H1 (cell line): ENCODE data around the gene MAN1C1. TPM values are rescaled to one million over a fixed set of nuclear protein-coding genes. Genes with fewer than 3 reads are reported as not detected.
A peak's percentile ranks its signal among the peaks of the same experiment; 100 is the strongest.

ENCODE experiments used
- CTCF ChIA-PET: fragments of 300-600 bp; sonication (Branson Sonifier 250); formaldehyde crosslinking; loops from one replicate; lab custom pipeline; 2021; ENCODE audit not compliant: partially characterized antibody; lab: Charles Lee
- POLR2A ChIA-PET: fragments of 300-600 bp; sonication (Branson Sonifier 250); formaldehyde crosslinking; loops from one replicate; lab custom pipeline; 2021; ENCODE audit warnings: inconsistent platforms; ENCODE audit not compliant: partially characterized antibody; lab: Charles Lee
- DNase-seq, 2 experiments: peaks; one replicate each; pipeline versions ENCODE4 v3.0.0 to v3.0.0-alpha.2; 2010 to 2022; ENCODE audit warnings: low spot score in 2 of 2, low read depth in 1 of 2, mixed read lengths in 1 of 2
- FAIRE-seq: peaks from 2 replicates; lab custom pipeline; 2011; peaks lifted over from hg19 to GRCh38; lab: Jason Lieb, UNC
- H2AFZ ChIP-seq: 2 replicates; pipeline ENCODE4 v1.8.1; 2012; ENCODE audit warnings: low read length, inconsistent platforms
- H2AK5ac ChIP-seq: 2 replicates; pipeline ENCODE4 v1.6.1; 2013; ENCODE audit warnings: low read depth, low read length
- H2BK120ac ChIP-seq: replicated peaks from 2 replicates; pipeline ENCODE3; 2013; ENCODE audit warnings: low read depth, low read length, inconsistent platforms
- H2BK12ac ChIP-seq: 2 replicates; pipeline ENCODE4 v1.6.1; 2013; ENCODE audit warnings: low read depth, low read length
- H2BK15ac ChIP-seq: 2 replicates; pipeline ENCODE4 v1.6.1; 2013; ENCODE audit warnings: low read length
- H2BK20ac ChIP-seq: 2 replicates; pipeline ENCODE4 v1.6.1; 2013; ENCODE audit warnings: low read length
- H2BK5ac ChIP-seq: 2 replicates; pipeline ENCODE4 v1.6.1; 2013; ENCODE audit warnings: low read depth, low read length
- H3K14ac ChIP-seq: 2 replicates; pipeline ENCODE4 v1.6.1; 2013; ENCODE audit warnings: inconsistent platforms; ENCODE audit not compliant: insufficient read length
- H3K18ac ChIP-seq: 2 replicates; pipeline ENCODE4 v1.6.1; 2013; ENCODE audit warnings: low read length; ENCODE audit errors: extremely low read depth
- H3K23ac ChIP-seq: 2 replicates; pipeline ENCODE4 v1.6.1; 2013; ENCODE audit warnings: inconsistent platforms; ENCODE audit not compliant: insufficient read length
- H3K23me2 ChIP-seq: 2 replicates; pipeline ENCODE4 v1.6.1; 2013; ENCODE audit warnings: low read depth, low read length
- H3K27ac ChIP-seq: 2 replicates; pipeline ENCODE4 v1.6.1; 2011; ENCODE audit warnings: low read depth, low read length, inconsistent platforms
- H3K27me3 ChIP-seq, 4 experiments: replicated peaks in 1 of 4; 1 replicate in 1 of 4; 2 replicates in 3 of 4; pipeline versions ENCODE4 v1.6.1 to v1.8.1; 2011 to 2013; ENCODE audit warnings: low read length in 3 of 4, mild to moderate bottlenecking in 3 of 4, inconsistent platforms in 2 of 4, mixed read lengths in 2 of 4, moderate library complexity in 1 of 4; ENCODE audit not compliant: control insufficient read depth in 3 of 4, insufficient read depth in 3 of 4; ENCODE audit errors: extremely low read depth in 1 of 4
- H3K36me3 ChIP-seq, 4 experiments: 2 replicates each; pipeline versions ENCODE4 v1.6.1 to v1.8.1; 2011 to 2013; ENCODE audit warnings: mild to moderate bottlenecking in 4 of 4, low read length in 3 of 4, moderate library complexity in 2 of 4, control low read depth in 1 of 4, inconsistent platforms in 1 of 4; ENCODE audit not compliant: insufficient read depth in 4 of 4, control insufficient read depth in 2 of 4
- H3K4ac ChIP-seq: replicated peaks from 2 replicates; pipeline ENCODE3; 2013; ENCODE audit warnings: low read length, low read depth, mixed read lengths, inconsistent platforms; ENCODE audit not compliant: insufficient read length
- H3K4me1 ChIP-seq, 4 experiments: replicated peaks in 1 of 4; 1 replicate in 1 of 4; 2 replicates in 3 of 4; pipeline versions ENCODE4 v1.6.1 to v1.8.1; 2011 to 2013; ENCODE audit warnings: low read length in 3 of 4, inconsistent platforms in 2 of 4, mixed read lengths in 1 of 4; ENCODE audit not compliant: insufficient read depth in 4 of 4, control insufficient read depth in 3 of 4
- H3K4me2 ChIP-seq, 2 experiments: 2 replicates each; pipeline versions ENCODE4 v1.6.1 to v1.8.1; 2011 to 2013; ENCODE audit warnings: low read depth in 2 of 2, low read length in 2 of 2, control low read depth in 1 of 2, inconsistent platforms in 1 of 2, mild to moderate bottlenecking in 1 of 2; ENCODE audit not compliant: insufficient read depth in 1 of 2
- H3K4me3 ChIP-seq, 4 experiments: fragments of 200-600, 300-600 bp in 1 of 4; sonication (generic), shearing (Covaris generic), sonication (Bioruptor Twin) in 1 of 4; 2 replicates each; pipeline versions ENCODE4 v1.5.1 to v1.8.1; 2011 to 2016; ENCODE audit warnings: low read length in 4 of 4, low read depth in 3 of 4, control low read depth in 2 of 4, inconsistent platforms in 2 of 4, mild to moderate bottlenecking in 2 of 4, mixed read lengths in 1 of 4, moderate library complexity in 1 of 4; ENCODE audit not compliant: insufficient read depth in 2 of 4; ENCODE audit errors: extremely low read depth in 1 of 4
- H3K56ac ChIP-seq: replicated peaks from 2 replicates; pipeline ENCODE3; 2013; ENCODE audit warnings: low read depth, mild to moderate bottlenecking, mixed read lengths, low read length, inconsistent platforms; ENCODE audit not compliant: insufficient read length
- H3K79me1 ChIP-seq: 2 replicates; pipeline ENCODE4 v1.6.1; 2013; ENCODE audit warnings: low read depth, low read length, control low read depth
- H3K79me2 ChIP-seq, 2 experiments: 2 replicates each; pipeline versions ENCODE4 v1.6.1 to v1.8.1; 2012 to 2013; ENCODE audit warnings: low read length in 2 of 2, mild to moderate bottlenecking in 2 of 2, inconsistent platforms in 1 of 2; ENCODE audit not compliant: insufficient read depth in 2 of 2, control insufficient read depth in 1 of 2
- H3K9ac ChIP-seq, 4 experiments: replicated peaks in 1 of 4; 1 replicate in 1 of 4; 2 replicates in 3 of 4; pipeline versions ENCODE4 v1.6.1 to v1.8.1; 2011 to 2013; ENCODE audit warnings: low read depth in 3 of 4, low read length in 3 of 4, control low read depth in 2 of 4, mild to moderate bottlenecking in 2 of 4, moderate library complexity in 2 of 4, inconsistent platforms in 1 of 4; ENCODE audit errors: extremely low read depth in 1 of 4
- H3K9me3 ChIP-seq, 2 experiments: 2 replicates each; pipeline versions ENCODE4 v1.6.1 to v1.8.1; 2012 to 2013; ENCODE audit warnings: mild to moderate bottlenecking in 2 of 2, moderate library complexity in 2 of 2, control low read depth in 1 of 2, inconsistent platforms in 1 of 2, low read depth in 1 of 2, low read length in 1 of 2, mixed read lengths in 1 of 2; ENCODE audit not compliant: insufficient read depth in 2 of 2
- H4K20me1 ChIP-seq, 2 experiments: replicated peaks in 1 of 2; 2 replicates each; pipeline versions ENCODE3 to v1.8.1; 2011 to 2013; ENCODE audit warnings: inconsistent platforms in 2 of 2, low read length in 2 of 2, mild to moderate bottlenecking in 1 of 2; ENCODE audit not compliant: insufficient read depth in 2 of 2, control insufficient read depth in 1 of 2
- H4K5ac ChIP-seq: 2 replicates; pipeline ENCODE4 v1.6.1; 2013; ENCODE audit warnings: low read length, low read depth, mixed read lengths, inconsistent platforms; ENCODE audit not compliant: insufficient read length
- H4K8ac ChIP-seq: 2 replicates; pipeline ENCODE4 v1.8.0; 2013; ENCODE audit warnings: mild to moderate bottlenecking, moderate library complexity, low read length, inconsistent platforms; ENCODE audit not compliant: insufficient read depth; ENCODE audit errors: extremely low read depth
- H4K91ac ChIP-seq: replicated peaks from 2 replicates; pipeline ENCODE3; 2013; ENCODE audit warnings: low read length, mixed read lengths, inconsistent platforms; ENCODE audit not compliant: insufficient read length
- CTCF ChIP-seq, 3 experiments: IDR thresholded peaks; 1 replicate in 2 of 3; 2 replicates in 1 of 3; pipeline versions ENCODE4 v1.5.1 to v1.6.1; 2011; ENCODE audit warnings: low read length in 3 of 3, mild to moderate bottlenecking in 3 of 3, inconsistent platforms in 2 of 3, low read depth in 1 of 3, moderate library complexity in 1 of 3; ENCODE audit not compliant: insufficient read depth in 1 of 3; ENCODE audit errors: control extremely low read depth in 1 of 3
- EZH2 ChIP-seq: fragments of 200-600 bp; sonication (generic); IDR thresholded peaks from 2 replicates; pipeline ENCODE4 v1.7.1; 2012; ENCODE audit warnings: low read depth, mild to moderate bottlenecking, moderate library complexity, low read length, inconsistent platforms; ENCODE audit not compliant: severe bottlenecking
- MAFK ChIP-seq: IDR thresholded peaks from 2 replicates; pipeline ENCODE4 v1.6.1; 2012; ENCODE audit warnings: low read depth, mild to moderate bottlenecking, improper control_type of control experiment, low read length
- NRF1 ChIP-seq: IDR thresholded peaks from 2 replicates; pipeline ENCODE4 v1.6.1; 2011; ENCODE audit warnings: mild to moderate bottlenecking, low read depth, low read length, improper control_type of control experiment
- RAD21 ChIP-seq, 2 experiments: IDR thresholded peaks in 1 of 2; conservative IDR thresholded peaks in 1 of 2; 2 replicates each; pipeline ENCODE4 v1.6.1; 2011; ENCODE audit warnings: low read depth in 2 of 2, low read length in 2 of 2, improper control_type of control experiment in 1 of 2, inconsistent platforms in 1 of 2, mild to moderate bottlenecking in 1 of 2, moderate library complexity in 1 of 2
- SIN3A ChIP-seq, 2 experiments: IDR thresholded peaks in 1 of 2; conservative IDR thresholded peaks in 1 of 2; 2 replicates each; pipeline ENCODE4 v1.6.1; 2011 to 2012; ENCODE audit warnings: low read length in 2 of 2, improper control_type of control experiment in 1 of 2, low read depth in 1 of 2, mild to moderate bottlenecking in 1 of 2
- TAF1 ChIP-seq: IDR thresholded peaks from 2 replicates; pipeline ENCODE4 v1.6.1; 2011; ENCODE audit warnings: mild to moderate bottlenecking, low read depth, low read length
- TAF7 ChIP-seq: optimal IDR thresholded peaks from 2 replicates; pipeline ENCODE3; 2011; ENCODE audit warnings: low read depth, mild to moderate bottlenecking, inconsistent platforms, low read length, moderate library complexity, borderline replicate concordance
- WGBS, 2 experiments: shearing (Covaris generic) in 1 of 2; methylation state at CpG; one replicate each; pipeline versions ENCODE4 v1.1.6 to v1.1.7; 2013 to 2015; ENCODE audit warnings: low lambda C conversion rate in 2 of 2, mixed read lengths in 2 of 2, inconsistent platforms in 1 of 2, low coverage in 1 of 2, missing lambda C conversion rate in 1 of 2; ENCODE audit not compliant: insufficient replicate concordance in 2 of 2, insufficient coverage in 1 of 2, insufficient read length in 1 of 2; ENCODE audit errors: extremely low coverage in 1 of 2, missing lambda C conversion rate in 1 of 2; 5-methylcytosine and 5-hydroxymethylcytosine counted together
- polyA plus RNA-seq, 7 experiments: library from polyadenylated mRNA; depleted of rRNA in 3 of 7; stranded (reverse) in 5 of 7; unstranded in 2 of 7; fragments of >200 nt in 5 of 7; fragments of 200-250 nt in 2 of 7; gene quantifications; 1 replicate in 5 of 7; 2 replicates in 1 of 7; 4 replicates in 1 of 7; pipeline versions ENCODE4 v1.2.1 to v1.2.3, GENCODE V29; 2011 to 2013; ENCODE audit warnings: missing spikeins in 2 of 7, mixed read lengths in 2 of 7
- total RNA-seq: library from RNA; stranded (reverse); fragmentation: NEBNext Ultra II Directional; extraction: Animal tissue kit (Norgen Biotek cat#: 25700); gene quantifications from 2 replicates; pipeline ENCODE4 v1.2.1, GENCODE V29; 2021

The MAN1C1 gene
- total and polyA plus RNA-seq, 2 of the 8 experiments (the other 6 are each of a cell fraction or from before 2014, with no cell fraction given), result 7.8 to 15.2 TPM

GRCh38 chr1:25797939-25798338, 181.3 kb downstream of the MAN1C1 start:
- no peak overlapping the region for H3K14ac ChIP-seq
- no peak overlapping the region for H3K4me2 ChIP-seq
- peaks cover 0 to 2% (median under 1%) of the 10 kb centered on the region in 4 experiments; a peak in 3 of 7 replicates for H3K27me3 ChIP-seq
- peak in 1 of 2 experiments; percentile 84 for DNase-seq
- H4K5ac ChIP-seq, result no peak overlapping the region
- H2BK120ac ChIP-seq, result no peak overlapping the region
- H4K20me1 ChIP-seq, result peaks cover 0 to 4% of the 10 kb centered on the region in 2 experiments
- H3K56ac ChIP-seq, result no peak overlapping the region
- H3K27ac ChIP-seq, result no peak overlapping the region
- H3K9ac ChIP-seq, result no peak overlapping the region
- H3K18ac ChIP-seq, result no peak overlapping the region
- no peaks in the 10 kb centered on the region for H3K9me3 ChIP-seq
- H4K8ac ChIP-seq, result no peak overlapping the region
- H3K23me2 ChIP-seq, result peaks cover 9% of the 10 kb centered on the region; the same call in 1 of the 2 replicates
- H2AFZ ChIP-seq, result no peak overlapping the region
- peak overlapping the region; percentile 79; the same call in 1 of the 2 replicates for H2AK5ac ChIP-seq
- H2BK20ac ChIP-seq, result peak overlapping the region; percentile 82; the same call in 1 of the 2 replicates
- 0 out of 8 replicates have a peak, but pooled peaks cover 0 to 4% (median 0%) of the 10 kb centered on the region in 4 experiments for H3K36me3 ChIP-seq
- H2BK5ac ChIP-seq, result no peak overlapping the region
- H2BK15ac ChIP-seq, result peak overlapping the region; percentile 13; the same call in 1 of the 2 replicates
- H2BK12ac ChIP-seq, result no peak overlapping the region
- TF ChIP-seq RAD21 (IDR thresholded peaks at IDR 0.05 in 1 of 2, conservative IDR thresholded peaks at IDR 0.05 in 1 of 2; ENCODE audit: low read depth in 2 of 2, low read length in 2 of 2), result peak; percentile 57 to 74
- 0 out of 4 replicates have a peak, but pooled peaks of 1 of the 2 experiments have one; percentile 56 for TF ChIP-seq SIN3A (conservative IDR thresholded peaks at IDR 0.05 in 1 of 2, IDR thresholded peaks at IDR 0.05 in 1 of 2; ENCODE audit: low read depth in 1 of 2, low read length in 2 of 2)
- no peak for TF ChIP-seq EZH2
- no peak for TF ChIP-seq TAF7
- TF ChIP-seq TAF1, result 0 out of 2 replicates have a peak, but pooled peaks have one; percentile 16
- TF ChIP-seq NRF1, result no peak
- peak; percentile 87 to 90 (median 89) for TF ChIP-seq CTCF (IDR thresholded peaks at IDR 0.05; ENCODE audit: control extremely low read depth in 1 of 3, insufficient read depth in 1 of 3, low read depth in 1 of 3, low read length in 3 of 3)
- no peak for TF ChIP-seq MAFK
- TF ChIP-seq, all 59 proteins: peak for 4
- ChIA-PET POLR2A (interaction anchor here (1.0 to 1.4 kb wide), 4 partner anchors 12 to 225 kb away, joined by 3 to 6 read pairs (median 4); no protein-coding TSS in a partner anchor), CTCF (interaction anchor here (0.6 to 8.3 kb wide), 46 partner anchors 11 to 333 kb away, joined by 3 to 83 read pairs (median 5); no protein-coding TSS in a partner anchor)
- Histone ChIP-seq H3K23ac (no peak overlapping the region), H3K79me1 (no peaks in the 10 kb centered on the region), H3K79me2 (no peaks in the 10 kb centered on the region), H3K4me3 (no peak overlapping the region), H3K4me1 (peaks cover 4 to 14% (median 11%) of the 10 kb centered on the region in 4 experiments; a peak in 6 of 7 replicates), H3K4ac (no peak overlapping the region), H4K91ac (no peak overlapping the region)
- 61% methylated on average over 5 of the region's 8 CpGs; no CpG with 5 or more reads in 1 of the 2 experiments for WGBS, 2 experiments
- peak; percentile 55 for FAIRE-seq
